Vein endothelial cell (primary cell): ENCODE data around the gene MAP7. TPM values are rescaled to one million over a fixed set of nuclear protein-coding genes. Genes with fewer than 3 reads are reported as not detected.

Source experiments
- small RNA-seq: library from RNA; depleted of rRNA; stranded (forward); fragments of <200 nt; gene quantifications from one replicate; pipeline ENCODE3, GENCODE V24; 2012
- total RNA-seq: library from RNA; depleted of rRNA; stranded (reverse); fragments of >200 nt; gene quantifications from 2 replicates; pipeline ENCODE4 v1.2.3, GENCODE V29; 2012

Gene MAP7
- 0.65 and 1.1 TPM in 2 replicates for total RNA-seq

DNA sequence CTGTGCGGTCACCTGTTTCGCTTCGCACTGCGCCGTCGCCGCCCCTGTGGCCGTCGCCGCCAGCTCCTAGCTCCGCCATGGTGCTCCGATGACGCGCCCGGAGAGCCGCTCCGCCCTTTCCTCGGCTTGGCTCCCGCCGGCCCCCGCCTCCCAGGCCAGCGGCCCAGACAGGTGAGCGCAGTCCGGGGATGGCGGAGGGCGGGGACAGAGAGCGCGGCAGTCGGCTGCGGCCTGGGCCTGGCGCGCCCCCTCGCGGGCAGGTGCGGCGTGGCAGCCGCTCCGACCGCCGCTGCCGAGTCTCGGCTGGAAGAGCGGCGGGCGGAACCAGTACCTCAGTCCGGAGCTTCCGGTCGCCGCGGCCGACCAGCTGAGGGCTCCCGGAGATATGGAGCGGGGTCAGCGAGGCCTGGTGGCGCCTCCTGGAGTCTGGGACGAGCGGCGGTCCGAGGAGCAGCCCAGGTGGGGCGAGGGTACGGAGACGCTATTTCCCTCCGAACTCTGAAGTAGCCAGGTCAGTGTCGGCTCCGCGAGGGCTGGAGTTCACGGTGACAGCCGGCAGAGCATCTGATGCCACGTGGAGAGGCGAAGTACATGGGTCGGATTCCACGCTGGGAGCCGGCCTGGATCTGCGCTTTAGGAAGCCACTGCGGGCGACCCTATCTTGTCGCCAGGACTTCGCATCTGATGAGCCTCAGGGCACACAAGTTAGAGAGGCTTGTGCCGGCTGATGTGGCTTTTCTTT is at the start of gene MAP7:
Gene MAP7, minus strand, starts transcription at position 93 of the 742 bp plus-strand sequence. Its CDS starts 14 bp downstream, at position 79.

Small RNA genes lying within 50 kb of the gene (small RNA-seq; reads per million reads assigned to genes)
- gene AL023284.1 = not detected
- not detected for gene NDUFS5P1

Other genes starting within 250 kb of the MAP7 start
- gene MAP3K5, start 242.1 kb upstream of the MAP7 start, total RNA-seq = 7.5 and 7.8 TPM in 2 replicates